ENCODE results near the gene ADCY4. TPM values are rescaled to one million over a fixed set of nuclear protein-coding genes. Genes with fewer than 3 reads are reported as not detected.
A peak's percentile ranks its signal among the peaks of the same experiment; 100 is the strongest.

ADCY4 gene
- total and polyA plus RNA-seq, 2 of the 13 experiments (the other 11 are each of a cell fraction or from before 2014, with no cell fraction given), result 0.03 TPM; not detected in 1

- 49% methylated on average over 15 of the region's 15 CpGs for WGBS (ENCODE audit: low lambda C conversion rate)
- H3K4me1 ChIP-seq (ENCODE audit: insufficient read depth, low read length), result peaks cover 14% of the 10 kb centered on the region
- no peak overlapping the region for H3K9ac ChIP-seq (ENCODE audit: insufficient read depth, low read depth, low read length)
- H3K4me3 ChIP-seq (replicated peaks in 1 of 3; ENCODE audit: insufficient read depth in 1 of 3, low read depth in 2 of 3, low read length in 3 of 3), result no peak overlapping the region
- H2AFZ ChIP-seq (ENCODE audit: low read length), result no peak overlapping the region
- H4K20me1 ChIP-seq (ENCODE audit: insufficient read depth, low read length), result no peaks in the 10 kb centered on the region
- no peaks in the 10 kb centered on the region for H3K36me3 ChIP-seq (replicated peaks in 1 of 2; ENCODE audit: control insufficient read depth in 1 of 2, insufficient read depth in 2 of 2, low read length in 2 of 2)
- no peak overlapping the region for H3K27ac ChIP-seq (ENCODE audit: extremely low read length, insufficient read depth, low read length)
- POLR2A ChIA-PET, result interaction anchor here (1.2 to 2.0 kb wide), 2 partner anchors 14 to 50 kb away, joined by 4 to 10 read pairs; partner anchors contain the start of genes CBLN3 and KHNYN
- H3K4me2 ChIP-seq (ENCODE audit: low read depth, low read length), result no peak overlapping the region
- H3K27me3 ChIP-seq (ENCODE audit: control insufficient read depth in 1 of 2, insufficient read depth in 2 of 2, low read length in 2 of 2), result peaks cover 7 to 57% of the 10 kb centered on the region in 2 experiments; a peak in 4 of 5 replicates
- in situ Hi-C loops (cut with HindIII; ENCODE audit: extremely low pct_ligation_motif_present, low pct_unique_long_range_greater_than_20kb), result no loop called here
- BruUV-seq (replicated peaks), result no TSS peak
- no peaks in the 10 kb centered on the region for H3K9me3 ChIP-seq (ENCODE audit: low read length)
- CTCF ChIA-PET (ENCODE audit: low intra/inter-chr PET ratio, low total read pairs), result no interaction called here
- no peak for ATAC-seq
- no peak for DNase-seq (ENCODE audit: low spot score)
- H3K79me2 ChIP-seq (ENCODE audit: insufficient read depth, low read length), result no peaks in the 10 kb centered on the region
- FAIRE-seq, result no peak
- intact Hi-C loops (cut with micrococcal nuclease; ENCODE audit: unreplicated experiment), result no loop called here
- 0 out of 2 replicates have a peak, but pooled peaks have one; percentile 25 for TF ChIP-seq EZH2 (conservative IDR thresholded peaks at IDR 0.05; ENCODE audit: low read depth, low read length)
- no peak for TF ChIP-seq ZNF737 (CRISPR knock-in tag; IDR thresholded peaks at IDR 0.05; ENCODE audit: borderline replicate concordance)
- no peak for TF ChIP-seq SMYD3 (CRISPR knock-in tag; IDR thresholded peaks at IDR 0.05)
- no peak for TF ChIP-seq BHLHE40 (IDR thresholded peaks at IDR 0.05; ENCODE audit: low read length)
- TF ChIP-seq CEBPB (IDR thresholded peaks at IDR 0.05; ENCODE audit: borderline replicate concordance, low read depth, low read length), result no peak
- TF ChIP-seq ZBTB39 (CRISPR knock-in tag; IDR thresholded peaks at IDR 0.05), result 0 out of 2 replicates have a peak, but pooled peaks have one; percentile 41
- TF ChIP-seq, protein P1, sequence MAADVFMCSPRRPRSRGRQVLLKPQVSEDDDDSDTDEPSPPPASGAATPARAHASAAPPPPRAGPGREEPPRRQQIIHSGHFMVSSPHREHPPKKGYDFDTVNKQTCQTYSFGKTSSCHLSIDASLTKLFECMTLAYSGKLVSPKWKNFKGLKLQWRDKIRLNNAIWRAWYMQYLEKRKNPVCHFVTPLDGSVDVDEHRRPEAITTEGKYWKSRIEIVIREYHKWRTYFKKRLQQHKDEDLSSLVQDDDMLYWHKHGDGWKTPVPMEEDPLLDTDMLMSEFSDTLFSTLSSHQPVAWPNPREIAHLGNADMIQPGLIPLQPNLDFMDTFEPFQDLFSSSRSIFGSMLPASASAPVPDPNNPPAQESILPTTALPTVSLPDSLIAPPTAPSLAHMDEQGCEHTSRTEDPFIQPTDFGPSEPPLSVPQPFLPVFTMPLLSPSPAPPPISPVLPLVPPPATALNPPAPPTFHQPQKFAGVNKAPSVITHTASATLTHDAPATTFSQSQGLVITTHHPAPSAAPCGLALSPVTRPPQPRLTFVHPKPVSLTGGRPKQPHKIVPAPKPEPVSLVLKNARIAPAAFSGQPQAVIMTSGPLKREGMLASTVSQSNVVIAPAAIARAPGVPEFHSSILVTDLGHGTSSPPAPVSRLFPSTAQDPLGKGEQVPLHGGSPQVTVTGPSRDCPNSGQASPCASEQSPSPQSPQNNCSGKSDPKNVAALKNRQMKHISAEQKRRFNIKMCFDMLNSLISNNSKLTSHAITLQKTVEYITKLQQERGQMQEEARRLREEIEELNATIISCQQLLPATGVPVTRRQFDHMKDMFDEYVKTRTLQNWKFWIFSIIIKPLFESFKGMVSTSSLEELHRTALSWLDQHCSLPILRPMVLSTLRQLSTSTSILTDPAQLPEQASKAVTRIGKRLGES (CRISPR knock-in tag; IDR thresholded peaks at IDR 0.05; ENCODE audit: borderline replicate concordance), result no peak
- TF ChIP-seq, protein P2, sequence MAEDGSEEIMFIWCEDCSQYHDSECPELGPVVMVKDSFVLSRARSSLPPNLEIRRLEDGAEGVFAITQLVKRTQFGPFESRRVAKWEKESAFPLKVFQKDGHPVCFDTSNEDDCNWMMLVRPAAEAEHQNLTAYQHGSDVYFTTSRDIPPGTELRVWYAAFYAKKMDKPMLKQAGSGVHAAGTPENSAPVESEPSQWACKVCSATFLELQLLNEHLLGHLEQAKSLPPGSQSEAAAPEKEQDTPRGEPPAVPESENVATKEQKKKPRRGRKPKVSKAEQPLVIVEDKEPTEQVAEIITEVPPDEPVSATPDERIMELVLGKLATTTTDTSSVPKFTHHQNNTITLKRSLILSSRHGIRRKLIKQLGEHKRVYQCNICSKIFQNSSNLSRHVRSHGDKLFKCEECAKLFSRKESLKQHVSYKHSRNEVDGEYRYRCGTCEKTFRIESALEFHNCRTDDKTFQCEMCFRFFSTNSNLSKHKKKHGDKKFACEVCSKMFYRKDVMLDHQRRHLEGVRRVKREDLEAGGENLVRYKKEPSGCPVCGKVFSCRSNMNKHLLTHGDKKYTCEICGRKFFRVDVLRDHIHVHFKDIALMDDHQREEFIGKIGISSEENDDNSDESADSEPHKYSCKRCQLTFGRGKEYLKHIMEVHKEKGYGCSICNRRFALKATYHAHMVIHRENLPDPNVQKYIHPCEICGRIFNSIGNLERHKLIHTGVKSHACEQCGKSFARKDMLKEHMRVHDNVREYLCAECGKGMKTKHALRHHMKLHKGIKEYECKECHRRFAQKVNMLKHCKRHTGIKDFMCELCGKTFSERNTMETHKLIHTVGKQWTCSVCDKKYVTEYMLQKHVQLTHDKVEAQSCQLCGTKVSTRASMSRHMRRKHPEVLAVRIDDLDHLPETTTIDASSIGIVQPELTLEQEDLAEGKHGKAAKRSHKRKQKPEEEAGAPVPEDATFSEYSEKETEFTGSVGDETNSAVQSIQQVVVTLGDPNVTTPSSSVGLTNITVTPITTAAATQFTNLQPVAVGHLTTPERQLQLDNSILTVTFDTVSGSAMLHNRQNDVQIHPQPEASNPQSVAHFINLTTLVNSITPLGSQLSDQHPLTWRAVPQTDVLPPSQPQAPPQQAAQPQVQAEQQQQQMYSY (CRISPR knock-in tag; IDR thresholded peaks at IDR 0.05), result no peak
- TF ChIP-seq ZNF431 (CRISPR knock-in tag; IDR thresholded peaks at IDR 0.05; ENCODE audit: borderline replicate concordance, low read depth), result no peak
- TF ChIP-seq DNMT1 (CRISPR knock-in tag; IDR thresholded peaks at IDR 0.05), result no peak
- no peak for TF ChIP-seq IRX3 (CRISPR knock-in tag; IDR thresholded peaks at IDR 0.05; ENCODE audit: borderline replicate concordance, low read depth)
- TF ChIP-seq NRL (CRISPR knock-in tag; IDR thresholded peaks at IDR 0.05; ENCODE audit: borderline replicate concordance), result 0 out of 2 replicates have a peak, but pooled peaks have one; percentile 49
- TF ChIP-seq NFATC3 (CRISPR knock-in tag; IDR thresholded peaks at IDR 0.05), result no peak
- 0 out of 2 replicates have a peak, but pooled peaks have one; percentile 40 for TF ChIP-seq ZNF274 (CRISPR knock-in tag; IDR thresholded peaks at IDR 0.05)
Observed at GRCh38 chr14:24379907-24380730, 45.2 kb upstream of the ADCY4 start.

Measured in HepG2 (cell line).